CD4-positive, CD25-positive, alpha-beta regulatory T cell (primary cell): Measurements from ENCODE around the gene SERPINE2. TPM values are rescaled to one million over a fixed set of nuclear protein-coding genes. Genes with fewer than 3 reads are reported as not detected.

Experiments used
- ATAC-seq, 2 donors: fragments of 150-1000 bp; cut with Tn5 transposase; one replicate each; pipeline ENCODE4 v1.10.0; 2021; ENCODE audit warnings: low read depth in 2 of 2, moderate number of reproducible peaks in 2 of 2, moderate library complexity in 1 of 2
- DNase-seq, 3 donors: peaks; one replicate each; pipeline versions ENCODE4 v3.0.0 to v3.0.0-alpha.2; 2012 to 2022; ENCODE audit warnings: mixed read lengths in 1 of 3
- H3K27ac ChIP-seq: one replicate; pipeline ENCODE4 v1.7.0; 2013; ENCODE audit warnings: mild to moderate bottlenecking, low read length; ENCODE audit not compliant: insufficient read depth, poor library complexity, severe bottlenecking
- H3K27me3 ChIP-seq: one replicate; pipeline ENCODE4 v1.7.0; 2013; ENCODE audit warnings: low read length; ENCODE audit not compliant: control insufficient read depth, insufficient read depth
- H3K36me3 ChIP-seq: one replicate; pipeline ENCODE4 v1.7.0; 2013; ENCODE audit warnings: mild to moderate bottlenecking, low read length, moderate library complexity; ENCODE audit not compliant: control insufficient read depth, insufficient read depth
- H3K4me1 ChIP-seq: 2 replicates; pipeline ENCODE4 v1.7.0; 2013; ENCODE audit warnings: mild to moderate bottlenecking, low read length; ENCODE audit not compliant: insufficient read depth, control insufficient read depth, poor library complexity, severe bottlenecking
- H3K4me3 ChIP-seq: one replicate; pipeline ENCODE4 v1.7.0; 2013; ENCODE audit warnings: low read depth, mild to moderate bottlenecking, low read length, moderate library complexity
- H3K9me3 ChIP-seq, 2 experiments: 1 replicate in 1 of 2; 2 replicates in 1 of 2; pipeline ENCODE4 v1.7.0; 2013; ENCODE audit warnings: low read length in 2 of 2, mild to moderate bottlenecking in 1 of 2, moderate library complexity in 1 of 2; ENCODE audit not compliant: control insufficient read depth in 2 of 2
- H3K27ac Mint-ChIP-seq, 3 donors: one replicate each; pipeline ENCODE4 v1.8.0; 2020 to 2022; ENCODE audit warnings: mild to moderate bottlenecking in 3 of 3, mixed read lengths in 3 of 3, moderate library complexity in 2 of 3
- H3K27me3 Mint-ChIP-seq: one replicate; pipeline ENCODE4 v1.8.0; 2022; ENCODE audit warnings: mild to moderate bottlenecking, mixed read lengths
- H3K36me3 Mint-ChIP-seq: one replicate; pipeline ENCODE4 v1.8.0; 2020; ENCODE audit warnings: mixed read lengths
- H3K4me1 Mint-ChIP-seq, 4 donors: one replicate each; pipeline ENCODE4 v1.8.0; 2020 to 2022; ENCODE audit warnings: mixed read lengths in 4 of 4, mild to moderate bottlenecking in 1 of 4
- H3K4me3 Mint-ChIP-seq, 4 donors: one replicate each; pipeline ENCODE4 v1.8.0; 2020 to 2022; ENCODE audit warnings: mild to moderate bottlenecking in 4 of 4, mixed read lengths in 4 of 4, moderate library complexity in 3 of 4
- H3K9me3 Mint-ChIP-seq, 7 donors: one replicate each; pipeline ENCODE4 v1.8.0; 2020 to 2022; ENCODE audit warnings: mixed read lengths in 7 of 7, mild to moderate bottlenecking in 3 of 7, moderate library complexity in 2 of 7
- polyA plus RNA-seq, 4 donors: library from polyadenylated mRNA; unstranded; fragments of 300-500 nt; fragmentation: Illumina TruSeq; gene quantifications; one replicate each; pipeline ENCODE4 v1.2.3, GENCODE V29; 2021
- total RNA-seq: library from RNA; stranded (reverse); gene quantifications from one replicate; pipeline ENCODE4 v1.2.3, GENCODE V29; 2022

The SERPINE2 gene
- total and polyA plus RNA-seq, 5 donors from 2014 or later = 0.85 to 1.8 (median 1.5) TPM

GRCh38 chr2:223995569-223995968 is 43.5 kb downstream of the SERPINE2 start:
- H3K4me1 ChIP-seq = no peaks in the 10 kb centered on the region
- H3K27me3 Mint-ChIP-seq = peaks cover 6% of the 10 kb centered on the region
- no peaks in the 10 kb centered on the region for H3K9me3 Mint-ChIP-seq
- no peaks in the 10 kb centered on the region for H3K36me3 Mint-ChIP-seq
- DNase-seq (no peak), ATAC-seq (no peak)
- H3K4me3 Mint-ChIP-seq = no peak overlapping the region
- H3K27me3 ChIP-seq = no peaks in the 10 kb centered on the region
- no peak overlapping the region for H3K27ac Mint-ChIP-seq
- H3K36me3 ChIP-seq = no peaks in the 10 kb centered on the region
- H3K27ac ChIP-seq = no peak overlapping the region
- H3K4me3 ChIP-seq = no peak overlapping the region
- no peaks in the 10 kb centered on the region for H3K4me1 Mint-ChIP-seq
- H3K9me3 ChIP-seq = no peaks in the 10 kb centered on the region

GRCh38 chr2:223994562-223995162 is 44.4 kb downstream of the SERPINE2 start:
- H3K27ac ChIP-seq = no peak overlapping the region
- ATAC-seq (no peak), DNase-seq (no peak)
- Mint-ChIP-seq H3K4me3 (no peak overlapping the region), H3K4me1 (no peaks in the 10 kb centered on the region), H3K27ac (no peak overlapping the region), H3K9me3 (no peaks in the 10 kb centered on the region), H3K27me3 (peaks cover 6% of the 10 kb centered on the region), H3K36me3 (no peaks in the 10 kb centered on the region)
- no peaks in the 10 kb centered on the region for H3K9me3 ChIP-seq
- H3K4me1 ChIP-seq = no peaks in the 10 kb centered on the region
- H3K4me3 ChIP-seq = no peak overlapping the region
- no peaks in the 10 kb centered on the region for H3K27me3 ChIP-seq
- no peaks in the 10 kb centered on the region for H3K36me3 ChIP-seq

- ATAC-seq = peak in 1 of 2 donors; percentile 55
- H3K9me3 Mint-ChIP-seq = no peaks in the 10 kb centered on the region
- Histone ChIP-seq H3K27ac (no peak overlapping the region), H3K4me3 (no peak overlapping the region), H3K4me1 (no peaks in the 10 kb centered on the region), H3K36me3 (no peaks in the 10 kb centered on the region), H3K27me3 (no peaks in the 10 kb centered on the region), H3K9me3 (no peaks in the 10 kb centered on the region)
- H3K27ac Mint-ChIP-seq = no peak overlapping the region
- H3K4me3 Mint-ChIP-seq = no peak overlapping the region
- peaks cover 5% of the 10 kb centered on the region for H3K27me3 Mint-ChIP-seq
- peak; percentile 28 to 82 (median 57) for DNase-seq
- no peaks in the 10 kb centered on the region for H3K4me1 Mint-ChIP-seq
- no peaks in the 10 kb centered on the region for H3K36me3 Mint-ChIP-seq
Measured at GRCh38 chr2:223993634-223994232, 45.4 kb downstream of the SERPINE2 start.

- peaks cover under 1% of the 10 kb centered on the region for H3K27me3 ChIP-seq
- ATAC-seq (no peak), DNase-seq (no peak)
- H3K36me3 ChIP-seq = no peaks in the 10 kb centered on the region
- no peaks in the 10 kb centered on the region for H3K36me3 Mint-ChIP-seq
- H3K27ac ChIP-seq = no peak overlapping the region
- H3K4me1 Mint-ChIP-seq = no peaks in the 10 kb centered on the region
- H3K4me1 ChIP-seq = no peaks in the 10 kb centered on the region
- H3K4me3 Mint-ChIP-seq = no peak overlapping the region
- no peaks in the 10 kb centered on the region for H3K9me3 ChIP-seq
- no peaks in the 10 kb centered on the region for H3K9me3 Mint-ChIP-seq
- H3K4me3 ChIP-seq = no peak overlapping the region
- H3K27me3 Mint-ChIP-seq = peaks cover 7% of the 10 kb centered on the region
- no peak overlapping the region for H3K27ac Mint-ChIP-seq
Measured at GRCh38 chr2:223991611-223992010, 47.5 kb downstream of the SERPINE2 start.

GRCh38 chr2:223989856-223990232 is 49.2 kb downstream of the SERPINE2 start:
- ATAC-seq (no peak), DNase-seq (no peak)
- no peak overlapping the region for H3K4me3 Mint-ChIP-seq
- H3K27me3 Mint-ChIP-seq = peaks cover 11% of the 10 kb centered on the region
- H3K4me1 Mint-ChIP-seq = no peaks in the 10 kb centered on the region
- Histone ChIP-seq H3K36me3 (no peaks in the 10 kb centered on the region), H3K27me3 (peaks cover 8% of the 10 kb centered on the region), H3K9me3 (no peaks in the 10 kb centered on the region), H3K4me1 (no peaks in the 10 kb centered on the region), H3K4me3 (no peak overlapping the region), H3K27ac (no peak overlapping the region)
- no peaks in the 10 kb centered on the region for H3K36me3 Mint-ChIP-seq
- H3K27ac Mint-ChIP-seq = no peak overlapping the region
- no peaks in the 10 kb centered on the region for H3K9me3 Mint-ChIP-seq

GRCh38 chr2:223989206-223989855 is 49.8 kb downstream of the SERPINE2 start:
- Histone ChIP-seq H3K4me3 (no peak overlapping the region), H3K9me3 (no peaks in the 10 kb centered on the region), H3K27ac (no peak overlapping the region), H3K4me1 (no peaks in the 10 kb centered on the region), H3K27me3 (peaks cover 8% of the 10 kb centered on the region), H3K36me3 (no peaks in the 10 kb centered on the region)
- no peak overlapping the region for H3K27ac Mint-ChIP-seq
- no peak for ATAC-seq
- H3K4me1 Mint-ChIP-seq = no peaks in the 10 kb centered on the region
- no peak for DNase-seq
- no peaks in the 10 kb centered on the region for H3K9me3 Mint-ChIP-seq
- no peak overlapping the region for H3K4me3 Mint-ChIP-seq
- peaks cover 15% of the 10 kb centered on the region for H3K27me3 Mint-ChIP-seq
- H3K36me3 Mint-ChIP-seq = no peaks in the 10 kb centered on the region

- H3K4me1 Mint-ChIP-seq = no peaks in the 10 kb centered on the region
- DNase-seq (no peak), ATAC-seq (no peak)
- Histone ChIP-seq H3K4me1 (no peaks in the 10 kb centered on the region), H3K9me3 (no peaks in the 10 kb centered on the region), H3K27ac (no peak overlapping the region), H3K4me3 (no peak overlapping the region), H3K27me3 (peaks cover 6% of the 10 kb centered on the region), H3K36me3 (no peaks in the 10 kb centered on the region)
- no peak overlapping the region for H3K27ac Mint-ChIP-seq
- no peaks in the 10 kb centered on the region for H3K36me3 Mint-ChIP-seq
- H3K9me3 Mint-ChIP-seq = no peaks in the 10 kb centered on the region
- no peak overlapping the region for H3K4me3 Mint-ChIP-seq
- H3K27me3 Mint-ChIP-seq = peaks cover 11% of the 10 kb centered on the region
Measured at GRCh38 chr2:223981241-223981640, 57.8 kb downstream of the SERPINE2 start.

- Histone ChIP-seq H3K27ac (no peak overlapping the region), H3K9me3 (no peaks in the 10 kb centered on the region), H3K4me3 (no peak overlapping the region), H3K4me1 (no peaks in the 10 kb centered on the region), H3K36me3 (no peaks in the 10 kb centered on the region), H3K27me3 (peaks cover 3% of the 10 kb centered on the region)
- Mint-ChIP-seq H3K4me1 (no peaks in the 10 kb centered on the region), H3K4me3 (no peak overlapping the region), H3K36me3 (no peaks in the 10 kb centered on the region), H3K27me3 (peaks cover 11% of the 10 kb centered on the region), H3K27ac (no peak overlapping the region), H3K9me3 (no peaks in the 10 kb centered on the region)
- DNase-seq (no peak), ATAC-seq (no peak)
Measured at GRCh38 chr2:223980803-223981202, 58.3 kb downstream of the SERPINE2 start.
